Measurements from ENCODE around the gene PLA2G2F. TPM values are rescaled to one million over a fixed set of nuclear protein-coding genes. Genes with fewer than 3 reads are reported as not detected.

PLA2G2F gene
- total and polyA plus RNA-seq, 8 donors = 0.18 to 6.4 TPM; not detected in 6

DNA sequence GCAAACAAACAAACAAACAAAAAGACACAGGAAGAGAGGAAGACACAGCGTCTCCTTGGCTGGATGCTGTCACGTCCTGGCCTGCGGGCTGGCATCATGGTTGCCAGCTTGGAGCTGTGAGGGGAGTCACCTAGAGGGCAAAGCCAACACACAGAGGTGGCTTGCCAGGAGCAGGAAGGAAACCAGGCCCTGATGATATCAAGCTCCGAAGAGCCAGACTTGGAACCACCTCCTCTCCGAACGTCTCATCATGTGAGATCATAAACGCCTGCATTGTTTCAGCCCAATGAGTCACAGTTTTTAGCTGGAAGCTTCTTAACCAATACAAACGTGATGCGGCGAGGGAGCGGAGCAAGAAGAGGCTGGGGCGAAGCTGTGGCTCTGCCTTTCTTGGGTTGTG lies 28.4 kb upstream of the PLA2G2F start:
- H3K4me1 ChIP-seq = no peaks in the 10 kb centered on the region
- no peak for DNase-seq
- no peaks in the 10 kb centered on the region for H3K9me3 ChIP-seq
- H3K4me3 ChIP-seq = no peak overlapping the region
- TF ChIP-seq EP300 (IDR thresholded peaks at IDR 0.05) = no peak
- TF ChIP-seq POLR2AphosphoS5 (IDR thresholded peaks at IDR 0.05) = no peak
- TF ChIP-seq, protein P1, sequence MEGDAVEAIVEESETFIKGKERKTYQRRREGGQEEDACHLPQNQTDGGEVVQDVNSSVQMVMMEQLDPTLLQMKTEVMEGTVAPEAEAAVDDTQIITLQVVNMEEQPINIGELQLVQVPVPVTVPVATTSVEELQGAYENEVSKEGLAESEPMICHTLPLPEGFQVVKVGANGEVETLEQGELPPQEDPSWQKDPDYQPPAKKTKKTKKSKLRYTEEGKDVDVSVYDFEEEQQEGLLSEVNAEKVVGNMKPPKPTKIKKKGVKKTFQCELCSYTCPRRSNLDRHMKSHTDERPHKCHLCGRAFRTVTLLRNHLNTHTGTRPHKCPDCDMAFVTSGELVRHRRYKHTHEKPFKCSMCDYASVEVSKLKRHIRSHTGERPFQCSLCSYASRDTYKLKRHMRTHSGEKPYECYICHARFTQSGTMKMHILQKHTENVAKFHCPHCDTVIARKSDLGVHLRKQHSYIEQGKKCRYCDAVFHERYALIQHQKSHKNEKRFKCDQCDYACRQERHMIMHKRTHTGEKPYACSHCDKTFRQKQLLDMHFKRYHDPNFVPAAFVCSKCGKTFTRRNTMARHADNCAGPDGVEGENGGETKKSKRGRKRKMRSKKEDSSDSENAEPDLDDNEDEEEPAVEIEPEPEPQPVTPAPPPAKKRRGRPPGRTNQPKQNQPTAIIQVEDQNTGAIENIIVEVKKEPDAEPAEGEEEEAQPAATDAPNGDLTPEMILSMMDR (IDR thresholded peaks at IDR 0.05) = no peak
- no peak for TF ChIP-seq POLR2A (IDR thresholded peaks at IDR 0.05)
- 69 to 83% (median 80%) methylated on average over 12 of the region's 12 CpGs for WGBS, 5 donors
- H3K27me3 ChIP-seq = peaks cover 0 to 35% (median 0%) of the 10 kb centered on the region in 3 donors
- no peaks in the 10 kb centered on the region for H3K36me3 ChIP-seq
- intact Hi-C loops (cut with DNase I; ENCODE audit: low total_unique reads) = no loop called here
- no peak overlapping the region for H3K27ac ChIP-seq

DNA sequence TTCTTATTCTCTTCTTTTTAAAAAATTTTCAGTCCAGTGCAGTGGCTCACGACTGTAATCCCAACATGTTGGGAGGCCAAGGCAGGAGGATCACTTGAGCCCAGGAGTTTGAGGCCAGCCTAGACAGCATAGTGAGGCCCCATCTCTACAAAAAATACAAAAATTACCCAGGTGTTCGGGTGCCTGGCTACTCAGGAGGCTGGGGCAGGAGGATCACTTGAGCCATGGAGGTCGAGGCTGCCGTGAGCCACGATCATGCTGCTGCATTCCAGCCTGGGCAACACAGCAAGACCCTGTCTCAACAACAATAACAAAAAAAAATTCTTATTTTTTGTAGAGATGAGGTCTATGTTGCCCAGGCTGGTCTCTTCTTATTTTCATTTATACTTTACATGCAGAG lies 27.7 kb upstream of the PLA2G2F start:
- no peak for DNase-seq
- intact Hi-C loops (cut with DNase I; ENCODE audit: low total_unique reads) = no loop called here
- Histone ChIP-seq H3K4me1 (no peaks in the 10 kb centered on the region), H3K27ac (no peak overlapping the region), H3K27me3 (peaks cover 0 to 33% (median 0%) of the 10 kb centered on the region in 3 donors), H3K9me3 (no peaks in the 10 kb centered on the region), H3K36me3 (no peaks in the 10 kb centered on the region), H3K4me3 (no peak overlapping the region)
- TF ChIP-seq, protein P1 (IDR thresholded peaks at IDR 0.05) = no peak
- TF ChIP-seq POLR2A (IDR thresholded peaks at IDR 0.05) (no peak), POLR2AphosphoS5 (IDR thresholded peaks at IDR 0.05) (no peak), EP300 (IDR thresholded peaks at IDR 0.05) (no peak)
- WGBS, 5 donors = 87 to 93% (median 92%) methylated on average over 5 of the region's 5 CpGs

DNA sequence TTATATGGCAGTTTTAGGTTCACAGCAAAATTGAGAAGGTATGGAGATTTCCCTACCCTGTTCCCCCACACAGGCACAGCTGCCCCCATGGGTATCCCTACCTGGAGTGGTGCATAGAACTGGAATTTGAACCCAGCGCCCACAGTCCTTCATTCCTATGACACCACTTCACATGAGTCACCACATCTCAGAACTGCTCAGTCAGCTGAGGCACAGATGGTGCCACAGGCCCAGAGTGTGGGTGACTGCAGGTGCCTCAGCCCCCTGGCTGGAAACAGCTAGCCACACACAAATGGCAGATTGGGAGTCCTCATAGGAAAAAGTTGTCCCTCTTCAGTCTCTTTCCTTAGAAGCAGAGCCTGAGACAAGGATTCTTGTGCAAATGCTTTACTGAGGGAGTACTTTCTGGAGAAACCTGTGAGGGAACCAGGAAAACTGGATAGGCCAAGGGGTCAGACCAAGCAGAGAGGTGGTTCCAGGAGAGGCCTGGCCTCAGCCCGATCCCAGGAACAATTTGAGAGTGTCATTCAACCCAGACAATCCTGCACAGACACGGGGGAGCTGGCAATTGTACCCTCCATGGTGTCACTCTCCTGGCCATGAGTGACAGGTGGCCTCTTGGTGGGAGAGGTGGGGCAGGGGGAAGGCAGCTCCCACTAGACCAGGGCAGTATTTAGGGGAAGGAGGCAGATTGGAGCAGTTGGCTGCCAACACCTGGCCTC lies 26.7 kb upstream of the PLA2G2F start:
- no peak for TF ChIP-seq POLR2AphosphoS5 (IDR thresholded peaks at IDR 0.05)
- no peak for TF ChIP-seq POLR2A (IDR thresholded peaks at IDR 0.05)
- TF ChIP-seq EP300 (IDR thresholded peaks at IDR 0.05) = no peak
- TF ChIP-seq, protein P1 (IDR thresholded peaks at IDR 0.05) = no peak
- Histone ChIP-seq H3K4me1 (no peaks in the 10 kb centered on the region), H3K36me3 (no peaks in the 10 kb centered on the region), H3K27ac (no peak overlapping the region), H3K4me3 (no peak overlapping the region), H3K27me3 (peaks cover 0 to 31% (median 0%) of the 10 kb centered on the region in 3 donors), H3K9me3 (no peaks in the 10 kb centered on the region)
- WGBS, 5 donors = 64 to 85% (median 75%) methylated on average over 3 of the region's 3 CpGs
- DNase-seq = no peak
- intact Hi-C loops (cut with DNase I; ENCODE audit: low total_unique reads) = no loop called here

DNA sequence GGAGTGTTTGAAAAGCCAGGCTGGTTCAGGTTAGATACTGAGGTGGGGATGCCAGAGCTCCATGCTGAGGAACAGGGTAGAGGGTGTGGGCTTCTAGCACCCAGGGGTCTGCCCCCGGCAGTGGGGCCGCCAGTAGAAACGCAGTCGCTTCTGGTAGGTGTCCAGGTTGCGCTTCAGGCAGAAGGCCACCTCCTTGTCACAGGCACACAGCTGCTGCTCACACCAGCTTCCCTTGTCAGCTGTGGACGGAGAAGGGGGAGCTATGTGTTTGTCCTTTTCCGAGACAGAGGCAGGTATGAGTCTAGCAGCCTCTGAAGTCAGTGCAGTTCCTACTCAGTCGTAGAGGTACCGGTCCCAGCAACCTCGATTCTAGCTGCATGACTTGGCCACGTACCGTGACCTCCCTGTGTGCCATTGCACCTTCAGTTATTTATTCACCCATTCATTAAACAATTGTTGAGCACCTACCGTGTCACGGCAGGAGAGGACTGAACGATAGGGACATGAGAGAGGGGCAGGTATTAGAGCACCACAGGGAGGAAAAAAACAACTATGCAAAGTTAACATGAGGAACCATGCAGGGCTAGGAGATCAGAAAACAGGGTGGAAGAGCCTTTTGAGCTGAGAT lies 25.0 kb upstream of the PLA2G2F start:
- Histone ChIP-seq H3K27ac (no peak overlapping the region), H3K4me3 (no peak overlapping the region), H3K36me3 (no peaks in the 10 kb centered on the region), H3K27me3 (peaks cover 0 to 34% (median 0%) of the 10 kb centered on the region in 3 donors), H3K9me3 (no peaks in the 10 kb centered on the region), H3K4me1 (no peaks in the 10 kb centered on the region)
- DNase-seq = no peak
- intact Hi-C loops (cut with DNase I; ENCODE audit: low total_unique reads) = no loop called here
- TF ChIP-seq EP300 (IDR thresholded peaks at IDR 0.05) (no peak), POLR2AphosphoS5 (IDR thresholded peaks at IDR 0.05) (no peak), POLR2A (IDR thresholded peaks at IDR 0.05) (no peak)
- TF ChIP-seq, protein P1 (IDR thresholded peaks at IDR 0.05) = no peak
- WGBS, 5 donors = 44 to 63% (median 47%) methylated on average over 13 to 15 of the region's 15 CpGs

Measured in stomach (tissue), 9 donors.